IMR-90 (cell line): ENCODE measurements around the gene MYBPH. TPM values are rescaled to one million over a fixed set of nuclear protein-coding genes. Genes with fewer than 3 reads are reported as not detected.

Experiments
- ATAC-seq: fragments of 200-7000 bp; cut with Tn5 transposase; 2 replicates; pipeline ENCODE4 v1.9.1; 2020; ENCODE audit warnings: low read depth, mild to moderate bottlenecking, moderate library complexity
- BruUV-seq: library from RNA; stranded (reverse); fragments of 400-500 nt; replicated peaks from 2 replicates; lab custom pipeline; 2021; lab: Mats Ljungman, UMichigan
- CTCF ChIA-PET: fragments of 300-600 bp; formaldehyde crosslinking; extraction: SDS; loops from one replicate; lab custom pipeline; 2021; ENCODE audit warnings: antibody characterized with exemption; lab: Yijun Ruan, JAX
- POLR2A ChIA-PET: fragments of 300-600 bp; sonication (Branson Sonifier 250); formaldehyde crosslinking; loops from one replicate; lab custom pipeline; 2022; ENCODE audit warnings: antibody characterized with exemption; ENCODE audit not compliant: unreplicated experiment; lab: Charles Lee
- DNase-seq: peaks from one replicate; pipeline ENCODE4 v3.0.0; 2013
- H2AFZ ChIP-seq: replicated peaks from 2 replicates; pipeline ENCODE3; 2013; ENCODE audit warnings: low read length, mild to moderate bottlenecking; ENCODE audit not compliant: poor library complexity
- H2AK5ac ChIP-seq: 2 replicates; pipeline ENCODE4 v1.6.1; 2013; ENCODE audit warnings: low read depth, low read length, inconsistent platforms
- H2AK9ac ChIP-seq: replicated peaks from 2 replicates; pipeline ENCODE3; 2013; ENCODE audit warnings: mild to moderate bottlenecking, low read depth, low read length, moderate library complexity; ENCODE audit not compliant: poor library complexity
- H2BK120ac ChIP-seq: 2 replicates; pipeline ENCODE4 v1.6.1; 2013; ENCODE audit warnings: low read depth, low read length, inconsistent platforms
- H2BK15ac ChIP-seq: 3 replicates; pipeline ENCODE4 v1.6.1; 2013; ENCODE audit warnings: low read depth, low read length, inconsistent platforms
- H2BK20ac ChIP-seq: 2 replicates; pipeline ENCODE4 v1.6.1; 2013; ENCODE audit warnings: low read depth, mild to moderate bottlenecking, inconsistent platforms, low read length, moderate library complexity
- H2BK5ac ChIP-seq: 2 replicates; pipeline ENCODE4 v1.6.1; 2013; ENCODE audit warnings: mild to moderate bottlenecking, low read depth, low read length, inconsistent platforms; ENCODE audit not compliant: poor library complexity, severe bottlenecking
- H3K14ac ChIP-seq: replicated peaks from 2 replicates; pipeline ENCODE4 v1.6.1; 2013; ENCODE audit warnings: low read depth, low read length, inconsistent platforms
- H3K18ac ChIP-seq: 2 replicates; pipeline ENCODE4 v1.6.1; 2013; ENCODE audit warnings: low read depth, low read length, control low read depth
- H3K23ac ChIP-seq: 2 replicates; pipeline ENCODE4 v1.6.1; 2013; ENCODE audit warnings: low read depth, low read length, inconsistent platforms
- H3K27ac ChIP-seq: 2 replicates; pipeline ENCODE4 v1.5.1; 2013; ENCODE audit warnings: mild to moderate bottlenecking, control low read depth, low read length; ENCODE audit not compliant: insufficient read depth
- H3K27me3 ChIP-seq: 2 replicates; pipeline ENCODE4 v1.6.1; 2013; ENCODE audit warnings: low read length; ENCODE audit not compliant: control insufficient read depth, insufficient read depth
- H3K36me3 ChIP-seq: 2 replicates; pipeline ENCODE4 v1.6.1; 2013; ENCODE audit warnings: low read length, mixed read lengths; ENCODE audit not compliant: control insufficient read depth, insufficient read depth
- H3K4ac ChIP-seq: 2 replicates; pipeline ENCODE4 v1.6.1; 2013; ENCODE audit warnings: low read depth, low read length, inconsistent platforms
- H3K4me1 ChIP-seq: 2 replicates; pipeline ENCODE4 v1.6.1; 2013; ENCODE audit warnings: low read length, mixed read lengths; ENCODE audit not compliant: control insufficient read depth, insufficient read depth
- H3K4me2 ChIP-seq: 2 replicates; pipeline ENCODE4 v1.6.1; 2013; ENCODE audit warnings: low read depth, mild to moderate bottlenecking, control low read depth, low read length, moderate library complexity
- H3K4me3 ChIP-seq: 2 replicates; pipeline ENCODE4 v1.5.1; 2013; ENCODE audit warnings: low read depth, mild to moderate bottlenecking, control low read depth, low read length, moderate library complexity; ENCODE audit not compliant: insufficient read depth
- H3K56ac ChIP-seq: 2 replicates; pipeline ENCODE4 v1.6.1; 2013; ENCODE audit warnings: low read length, inconsistent platforms; ENCODE audit not compliant: insufficient read depth; ENCODE audit errors: extremely low read depth
- H3K79me1 ChIP-seq, 2 experiments: 2 replicates each; pipeline ENCODE4 v1.6.1; 2013; ENCODE audit warnings: low read length in 2 of 2, inconsistent platforms in 1 of 2, low read depth in 1 of 2
- H3K9ac ChIP-seq: 2 replicates; pipeline ENCODE4 v1.6.1; 2013; ENCODE audit warnings: low read depth, low read length, control low read depth
- H3K9me1 ChIP-seq: 2 replicates; pipeline ENCODE4 v1.6.1; 2013; ENCODE audit warnings: low read length, inconsistent platforms; ENCODE audit not compliant: insufficient read depth
- H3K9me3 ChIP-seq: 2 replicates; pipeline ENCODE4 v1.6.1; 2013; ENCODE audit warnings: low read length; ENCODE audit not compliant: control insufficient read depth, insufficient read depth
- H4K20me1 ChIP-seq: 2 replicates; pipeline ENCODE4 v1.6.1; 2013; ENCODE audit warnings: low read length, inconsistent platforms; ENCODE audit not compliant: insufficient read depth
- H4K5ac ChIP-seq: 2 replicates; pipeline ENCODE4 v1.6.1; 2013; ENCODE audit warnings: mild to moderate bottlenecking, low read depth, low read length, control low read depth
- H4K8ac ChIP-seq, 2 experiments: 2 replicates each; pipeline ENCODE4 v1.6.1; 2013; ENCODE audit warnings: low read depth in 2 of 2, low read length in 2 of 2, control low read depth in 1 of 2, inconsistent platforms in 1 of 2
- H4K91ac ChIP-seq: 2 replicates; pipeline ENCODE4 v1.6.1; 2013; ENCODE audit warnings: low read depth, low read length, inconsistent platforms; ENCODE audit not compliant: insufficient read depth
- CEBPB ChIP-seq: IDR thresholded peaks from 2 replicates; pipeline ENCODE4 v1.6.1; 2012; ENCODE audit warnings: low read depth, low read length, improper control_type of control experiment
- CHD1 ChIP-seq: IDR thresholded peaks from 2 replicates; pipeline ENCODE4 v1.6.1; 2012; ENCODE audit warnings: low read depth, low read length, improper control_type of control experiment
- CTCF ChIP-seq: conservative IDR thresholded peaks from 2 replicates; pipeline ENCODE4 v1.5.1; 2012; ENCODE audit warnings: mild to moderate bottlenecking, low read depth, low read length, improper control_type of control experiment
- ELK1 ChIP-seq: fragments of 150-350 bp; IDR thresholded peaks from 2 replicates; pipeline ENCODE4 v1.6.1; 2016; ENCODE audit warnings: low read depth, mild to moderate bottlenecking, low read length, moderate library complexity, borderline replicate concordance
- FOS ChIP-seq: fragments of 150-350 bp; IDR thresholded peaks from 2 replicates; pipeline ENCODE4 v1.6.1; 2016; ENCODE audit warnings: low read depth, low read length
- MAFK ChIP-seq: IDR thresholded peaks from 2 replicates; pipeline ENCODE4 v1.6.1; 2012; ENCODE audit warnings: low read depth, low read length, improper control_type of control experiment
- MAZ ChIP-seq: IDR thresholded peaks from 2 replicates; pipeline ENCODE4 v1.6.1; 2012; ENCODE audit warnings: low read depth, mild to moderate bottlenecking, low read length, improper control_type of control experiment, moderate library complexity, borderline replicate concordance
- MXI1 ChIP-seq: IDR thresholded peaks from 2 replicates; pipeline ENCODE4 v1.6.1; 2012; ENCODE audit warnings: low read depth, mild to moderate bottlenecking, low read length, moderate library complexity, borderline replicate concordance
- NFE2L2 ChIP-seq: fragments of 150-350 bp; IDR thresholded peaks from 2 replicates; pipeline ENCODE4 v1.6.1; 2016; ENCODE audit warnings: low read depth, mild to moderate bottlenecking, low read length
- RAD21 ChIP-seq: IDR thresholded peaks from 2 replicates; pipeline ENCODE4 v1.6.1; 2012; ENCODE audit warnings: low read length, improper control_type of control experiment
- RCOR1 ChIP-seq: IDR thresholded peaks from 2 replicates; pipeline ENCODE4 v1.6.1; 2012; ENCODE audit warnings: mild to moderate bottlenecking, low read length, improper control_type of control experiment; ENCODE audit not compliant: insufficient replicate concordance
- RFX5 ChIP-seq: IDR thresholded peaks from 2 replicates; pipeline ENCODE4 v1.8.0; 2012; ENCODE audit warnings: low read depth, mild to moderate bottlenecking, low read length, moderate library complexity
- SMC3 ChIP-seq: fragments of 150-350 bp; IDR thresholded peaks from 2 replicates; pipeline ENCODE4 v1.6.1; 2016; ENCODE audit warnings: low read depth, mild to moderate bottlenecking, antibody characterized with exemption, low read length, moderate library complexity
- USF2 ChIP-seq: fragments of 150-350 bp; IDR thresholded peaks from 2 replicates; pipeline ENCODE4 v1.6.1; 2017; ENCODE audit warnings: mild to moderate bottlenecking, antibody characterized with exemption, low read length, low read depth
- WGBS, 2 experiments: methylation state at CpG; one replicate each; pipeline versions ENCODE4 v1.1.5 to v1.1.7; 2013; ENCODE audit warnings: missing lambda C conversion rate in 2 of 2; ENCODE audit not compliant: insufficient read length in 1 of 2; ENCODE audit errors: extremely low coverage in 2 of 2; 5-methylcytosine and 5-hydroxymethylcytosine counted together
- dilution Hi-C: fragments of 300-500 bp; cut with HindIII; formaldehyde crosslinking; loops from one replicate; pipeline ENCODE4 v1.14.3; 2018; ENCODE audit warnings: low sequenced_read_pairs; ENCODE audit not compliant: unreplicated experiment
- in situ Hi-C: fragments of 300-500 bp; cut with MboI; formaldehyde crosslinking; loops from 3 replicates; pipeline ENCODE4 v1.14.3; 2019; ENCODE audit warnings: low sequenced_read_pairs, inconsistent platforms, mixed read lengths
- intact Hi-C: fragments of 100-400 bp; cut with micrococcal nuclease; formaldehyde crosslinking; loops from 2 replicates; pipeline ENCODE4 v1.10.0; 2022
- polyA plus RNA-seq, 3 experiments: library from polyadenylated mRNA; depleted of rRNA; stranded (reverse); fragments of >200 nt; gene quantifications; 2 replicates each; pipeline ENCODE4 v1.2.3, GENCODE V29; 2012; ENCODE audit warnings: low replicate concordance in 1 of 3
- total RNA-seq: library from RNA; depleted of rRNA; stranded (reverse); fragments of >200 nt; gene quantifications from 2 replicates; pipeline ENCODE4 v1.2.3, GENCODE V29; 2012

MYBPH gene
- total and polyA plus RNA-seq, 2 of the 4 experiments (the other 2 are of a cell fraction), result not detected

GRCh38 chr1:203165101-203165799 lies 10.4 kb downstream of the MYBPH start:
- TF ChIP-seq CEBPB, result no peak
- TF ChIP-seq USF2, result no peak
- no peak for TF ChIP-seq RCOR1
- TF ChIP-seq MAZ, result no peak
- TF ChIP-seq RFX5, result no peak
- no peak for TF ChIP-seq NFE2L2
- TF ChIP-seq RAD21, result no peak
- no peak for TF ChIP-seq SMC3
- TF ChIP-seq FOS, result no peak
- no peak for TF ChIP-seq CHD1
- no peak for TF ChIP-seq ELK1
- no peak for TF ChIP-seq MAFK
- no peak for TF ChIP-seq CTCF
- no peak for TF ChIP-seq MXI1
- Histone ChIP-seq H2BK20ac (no peak overlapping the region), H4K20me1 (no peaks in the 10 kb centered on the region), H3K27ac (no peak overlapping the region), H3K9me1 (no peaks in the 10 kb centered on the region), H4K5ac (no peak overlapping the region), H3K9ac (no peak overlapping the region), H3K56ac (no peak overlapping the region), H3K79me1 (no peaks in the 10 kb centered on the region), H3K18ac (no peak overlapping the region), H4K91ac (no peak overlapping the region), H3K4me1 (no peaks in the 10 kb centered on the region), H3K27me3 (peaks cover 27% of the 10 kb centered on the region), H2AK9ac (no peak overlapping the region), H2BK15ac (no peak overlapping the region), H2BK5ac (no peak overlapping the region), H3K4me3 (no peak overlapping the region), H3K23ac (no peak overlapping the region), H3K9me3 (no peaks in the 10 kb centered on the region), H2AK5ac (no peak overlapping the region), H2AFZ (no peak overlapping the region), H3K4me2 (no peak overlapping the region), H3K36me3 (no peaks in the 10 kb centered on the region), H4K8ac (no peak overlapping the region), H3K14ac (no peak overlapping the region), H3K4ac (no peak overlapping the region), H2BK120ac (no peak overlapping the region)
- no TSS peak for BruUV-seq
- 92% methylated on average over 11 of the region's 28 CpGs; no CpG with 5 or more reads in 1 of the 2 experiments for WGBS, 2 experiments
- intact Hi-C loops (no loop called here), in situ Hi-C loops (no loop called here), dilution Hi-C loops (no loop called here)
- ATAC-seq, result no peak
- DNase-seq, result no peak
- ChIA-PET CTCF (no interaction called here), POLR2A (no interaction called here)
